ENCODE measurements around the gene SLCO3A1.

GRCh38 chr15:92159906-92160841 lies 306.7 kb downstream of the SLCO3A1 start:
- TF ChIP-seq CTCF (IDR thresholded peaks at IDR 0.05; ENCODE audit: insufficient read depth, low read length) (no peak), REST (IDR thresholded peaks at IDR 0.05; ENCODE audit: insufficient replicate concordance, low read depth) (no peak), POLR2AphosphoS5 (IDR thresholded peaks at IDR 0.05; ENCODE audit: low read depth) (no peak)

Measured in HL-60 (cell line).